Peyer's patch (tissue), 4 donors: Measurements from ENCODE around the gene PARP1.

Experiments used
- POLR2A ChIP-seq, 2 donors: fragments of 450-650 bp; IDR thresholded peaks; one replicate each; pipeline ENCODE4 v1.5.1; 2017; ENCODE audit warnings: antibody characterized with exemption in 2 of 2, mild to moderate bottlenecking in 2 of 2, moderate library complexity in 2 of 2
- TF ChIP-seq, protein P1 (sequence below), 6 experiments: fragments of 450-650 bp in 4 of 6; fragments of 200-600 bp in 2 of 6; sonication (generic) in 1 of 6; IDR thresholded peaks; one replicate each; pipeline ENCODE4 v1.5.1; 2017 to 2019; ENCODE audit warnings: antibody characterized with exemption in 6 of 6, mild to moderate bottlenecking in 3 of 6, moderate library complexity in 1 of 6

DNA sequence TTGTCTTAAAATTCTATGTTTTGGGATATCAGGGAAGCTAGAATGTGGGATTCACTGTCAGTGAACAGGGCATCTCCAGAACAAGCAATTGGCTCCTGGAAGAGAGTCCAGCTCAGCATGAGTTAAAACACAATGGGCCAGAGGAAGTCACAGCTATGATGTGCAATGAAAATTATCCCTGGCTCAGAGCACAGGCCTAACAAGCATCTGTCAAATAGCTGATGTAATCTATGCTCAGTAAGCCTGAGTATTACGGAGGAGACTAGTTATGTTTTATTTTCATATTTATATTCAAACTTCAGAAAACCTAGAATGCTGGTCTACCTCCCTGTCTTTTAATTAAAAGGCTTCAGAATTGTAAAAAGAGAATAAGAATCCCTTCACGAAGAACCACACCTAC is 41.6 kb downstream of the PARP1 start:
- TF ChIP-seq, protein P1, sequence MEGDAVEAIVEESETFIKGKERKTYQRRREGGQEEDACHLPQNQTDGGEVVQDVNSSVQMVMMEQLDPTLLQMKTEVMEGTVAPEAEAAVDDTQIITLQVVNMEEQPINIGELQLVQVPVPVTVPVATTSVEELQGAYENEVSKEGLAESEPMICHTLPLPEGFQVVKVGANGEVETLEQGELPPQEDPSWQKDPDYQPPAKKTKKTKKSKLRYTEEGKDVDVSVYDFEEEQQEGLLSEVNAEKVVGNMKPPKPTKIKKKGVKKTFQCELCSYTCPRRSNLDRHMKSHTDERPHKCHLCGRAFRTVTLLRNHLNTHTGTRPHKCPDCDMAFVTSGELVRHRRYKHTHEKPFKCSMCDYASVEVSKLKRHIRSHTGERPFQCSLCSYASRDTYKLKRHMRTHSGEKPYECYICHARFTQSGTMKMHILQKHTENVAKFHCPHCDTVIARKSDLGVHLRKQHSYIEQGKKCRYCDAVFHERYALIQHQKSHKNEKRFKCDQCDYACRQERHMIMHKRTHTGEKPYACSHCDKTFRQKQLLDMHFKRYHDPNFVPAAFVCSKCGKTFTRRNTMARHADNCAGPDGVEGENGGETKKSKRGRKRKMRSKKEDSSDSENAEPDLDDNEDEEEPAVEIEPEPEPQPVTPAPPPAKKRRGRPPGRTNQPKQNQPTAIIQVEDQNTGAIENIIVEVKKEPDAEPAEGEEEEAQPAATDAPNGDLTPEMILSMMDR (IDR thresholded peaks at IDR 0.05) = no peak
- no peak for TF ChIP-seq POLR2A (IDR thresholded peaks at IDR 0.05)
